Endothelial cell of umbilical vein (primary cell): ENCODE results near the gene DUS1L. TPM values are rescaled to one million over a fixed set of nuclear protein-coding genes. Genes with fewer than 3 reads are reported as not detected.

ENCODE experiments used
- BruUV-seq: library from RNA; stranded (reverse); fragments of 400-500 nt; replicated peaks from 2 replicates; lab custom pipeline; 2021; lab: Mats Ljungman, UMichigan
- CTCF ChIA-PET: fragments of 300-600, 350-600 bp; sonication (Branson Sonifier 250); formaldehyde crosslinking; loops from one replicate; lab custom pipeline; 2021; ENCODE audit warnings: antibody characterized with exemption, inconsistent platforms; lab: Charles Lee
- POLR2A ChIA-PET: fragments of 300-600, 350-600 bp; sonication (Branson Sonifier 250); formaldehyde crosslinking; loops from one replicate; lab custom pipeline; 2021; ENCODE audit warnings: antibody characterized with exemption, inconsistent platforms; lab: Charles Lee
- DNase-seq: peaks from one replicate; pipeline ENCODE4 v3.0.0-alpha.2; 2011; ENCODE audit warnings: low read depth, low spot score
- FAIRE-seq: peaks from 2 replicates; lab custom pipeline; 2011; peaks lifted over from hg19 to GRCh38; lab: Jason Lieb, UNC
- H2AFZ ChIP-seq: 2 replicates; pipeline ENCODE4 v1.6.0; 2012; ENCODE audit warnings: low read depth, low read length, control low read depth, inconsistent platforms
- H3K27ac ChIP-seq: 2 replicates; pipeline ENCODE4 v1.5.1; 2011; ENCODE audit warnings: low read depth, mild to moderate bottlenecking, control low read depth, low read length, moderate library complexity; ENCODE audit not compliant: insufficient read depth
- H3K27me3 ChIP-seq, 2 experiments: 2 replicates each; pipeline versions ENCODE4 v1.6.0 to v1.6.1; 2011; ENCODE audit warnings: low read length in 2 of 2, mixed read lengths in 1 of 2; ENCODE audit not compliant: control insufficient read depth in 2 of 2, insufficient read depth in 2 of 2
- H3K36me3 ChIP-seq, 2 experiments: 2 replicates in 1 of 2; 3 replicates in 1 of 2; pipeline ENCODE4 v1.5.1; 2011; ENCODE audit warnings: low read length in 2 of 2, mild to moderate bottlenecking in 1 of 2, moderate library complexity in 1 of 2; ENCODE audit not compliant: control insufficient read depth in 2 of 2, insufficient read depth in 2 of 2; ENCODE audit errors: extremely low read depth in 1 of 2
- H3K4me1 ChIP-seq: 3 replicates; pipeline ENCODE4 v1.5.1; 2011; ENCODE audit warnings: mild to moderate bottlenecking, low read length; ENCODE audit not compliant: control insufficient read depth, insufficient read depth; ENCODE audit errors: extremely low read depth
- H3K4me2 ChIP-seq: 2 replicates; pipeline ENCODE4 v1.6.1; 2011; ENCODE audit warnings: low read length, control low read depth, mixed read lengths; ENCODE audit not compliant: insufficient read depth
- H3K4me3 ChIP-seq, 3 experiments: fragments of 200-600 bp in 1 of 3; sonication (generic), shearing (Covaris generic) in 1 of 3; replicated peaks in 1 of 3; 2 replicates each; pipeline ENCODE4 v1.5.1; 2011 to 2016; ENCODE audit warnings: control low read depth in 3 of 3, low read length in 3 of 3, mild to moderate bottlenecking in 2 of 3, inconsistent platforms in 1 of 3, low read depth in 1 of 3, moderate library complexity in 1 of 3; ENCODE audit not compliant: insufficient read depth in 1 of 3
- H3K79me2 ChIP-seq: 2 replicates; pipeline ENCODE4 v1.6.0; 2012; ENCODE audit warnings: low read length, inconsistent platforms; ENCODE audit not compliant: control insufficient read depth, insufficient read depth
- H3K9ac ChIP-seq: replicated peaks from 2 replicates; pipeline ENCODE3; 2011; ENCODE audit warnings: low read length, control low read depth; ENCODE audit not compliant: insufficient read depth; ENCODE audit errors: extremely low read depth
- H3K9me1 ChIP-seq: replicated peaks from 3 replicates; pipeline ENCODE4 v1.6.0; 2011; ENCODE audit warnings: mild to moderate bottlenecking, low read length; ENCODE audit not compliant: control insufficient read depth, insufficient read depth; ENCODE audit errors: extremely low read depth
- H3K9me3 ChIP-seq: replicated peaks from 2 replicates; pipeline ENCODE4 v1.5.1; 2012; ENCODE audit warnings: low read length, inconsistent platforms; ENCODE audit not compliant: control insufficient read depth, insufficient read depth
- H4K20me1 ChIP-seq: replicated peaks from 2 replicates; pipeline ENCODE3; 2011; ENCODE audit warnings: mild to moderate bottlenecking, low read length; ENCODE audit not compliant: control insufficient read depth, insufficient read depth; ENCODE audit errors: extremely low read depth
- EZH2 ChIP-seq: IDR thresholded peaks from 2 replicates; pipeline ENCODE4 v1.6.1; 2012; ENCODE audit warnings: borderline replicate concordance, low read depth, mild to moderate bottlenecking, moderate library complexity, low read length, inconsistent platforms; ENCODE audit not compliant: severe bottlenecking
- FOS ChIP-seq: IDR thresholded peaks from 2 replicates; pipeline ENCODE4 v1.6.1; 2011; ENCODE audit warnings: mild to moderate bottlenecking, low read length, moderate library complexity, borderline replicate concordance; ENCODE audit not compliant: insufficient read depth
- GATA2 ChIP-seq: IDR thresholded peaks from 2 replicates; pipeline ENCODE4 v1.7.0; 2011; ENCODE audit warnings: low read depth, mild to moderate bottlenecking, moderate library complexity, mixed read lengths, low read length; ENCODE audit not compliant: insufficient read length, insufficient read depth
- JUN ChIP-seq: IDR thresholded peaks from 2 replicates; pipeline ENCODE4 v1.6.1; 2011; ENCODE audit warnings: borderline replicate concordance, low read depth; ENCODE audit not compliant: insufficient read length, insufficient read depth
- MYC ChIP-seq: IDR thresholded peaks from one replicate; pipeline ENCODE4 v1.6.1; 2011; ENCODE audit warnings: mild to moderate bottlenecking, low read depth, low read length
- POLR2A ChIP-seq: IDR thresholded peaks from 2 replicates; pipeline ENCODE4 v1.6.1; 2012; ENCODE audit warnings: low read depth, mild to moderate bottlenecking, control low read depth, low read length
- POLR2AphosphoS5 ChIP-seq: IDR thresholded peaks from 2 replicates; pipeline ENCODE4 v1.6.1; 2012; ENCODE audit warnings: low read depth, mild to moderate bottlenecking, control low read depth, low read length, moderate library complexity; ENCODE audit not compliant: insufficient read depth
- dilution Hi-C: fragments of 300-500 bp; cut with MboI; formaldehyde crosslinking; loops from one replicate; pipeline ENCODE4 v1.15.0; 2019; ENCODE audit warnings: low sequenced_read_pairs; ENCODE audit not compliant: extremely low pct_ligation_motif_present
- intact Hi-C: fragments of 100-400 bp; cut with micrococcal nuclease; formaldehyde crosslinking; loops from one replicate; pipeline ENCODE4 v1.10.0; 2022
- polyA plus RNA-seq, 4 experiments: library from polyadenylated mRNA; depleted of rRNA in 3 of 4; stranded (reverse) in 3 of 4; unstranded in 1 of 4; fragments of >200 nt; gene quantifications; 2 replicates each; pipeline versions ENCODE4 v1.2.1 to v1.2.3, GENCODE V29; 2011 to 2012; ENCODE audit warnings: missing spikeins in 1 of 4
- total RNA-seq: library from RNA; stranded (reverse); gene quantifications from 2 replicates; pipeline ENCODE4 v1.2.3, GENCODE V29; 2021
- TF ChIP-seq, protein P1 (sequence below): IDR thresholded peaks from 2 replicates; pipeline ENCODE4 v1.6.1; 2011; ENCODE audit not compliant: insufficient read depth, insufficient read length
- TF ChIP-seq, protein P2 (sequence below), 2 donors: IDR thresholded peaks; 1 replicate in 1 of 2; 2 replicates in 1 of 2; pipeline ENCODE4 v1.5.1; 2011; ENCODE audit warnings: low read length in 2 of 2, mild to moderate bottlenecking in 2 of 2, moderate library complexity in 2 of 2, control low read depth in 1 of 2, inconsistent platforms in 1 of 2, low read depth in 1 of 2; ENCODE audit not compliant: insufficient read depth in 1 of 2; ENCODE audit errors: extremely low read depth in 1 of 2

DUS1L gene
- total and polyA plus RNA-seq, 2 donors (not counting 3 experiments of a cell fraction or from before 2014, with no cell fraction given) = 60.1 to 92.9 TPM

- ChIA-PET POLR2A (no interaction called here), CTCF (interaction anchor here (0.8 to 1.1 kb wide), 3 partner anchors 11 to 23 kb away, joined by 3 to 5 read pairs (median 4); partner anchors contain the start of gene DCXR)
- Histone ChIP-seq H4K20me1 (no peaks in the 10 kb centered on the region), H3K36me3 (peaks cover 12 to 38% of the 10 kb centered on the region in 2 experiments), H3K27ac (no peak overlapping the region), H3K9ac (no peak overlapping the region), H3K79me2 (peaks cover 11% of the 10 kb centered on the region), H3K4me2 (no peak overlapping the region), H3K9me3 (no peaks in the 10 kb centered on the region), H3K9me1 (no peaks in the 10 kb centered on the region), H3K4me3 (no peak overlapping the region), H2AFZ (no peak overlapping the region), H3K27me3 (no peaks in the 10 kb centered on the region), H3K4me1 (peaks cover 11% of the 10 kb centered on the region)
- no TSS peak for BruUV-seq
- dilution Hi-C loops = no loop called here
- intact Hi-C loops = loop anchor here (2.0 kb wide), 1 partner anchor 17 kb away; the partner anchor contains the start of gene DCXR
- no peak for FAIRE-seq
- DNase-seq = no peak
- TF ChIP-seq FOS (no peak), EZH2 (no peak), GATA2 (no peak), JUN (no peak), MYC (no peak), POLR2AphosphoS5 (no peak), POLR2A (no peak)
- TF ChIP-seq, protein P1, sequence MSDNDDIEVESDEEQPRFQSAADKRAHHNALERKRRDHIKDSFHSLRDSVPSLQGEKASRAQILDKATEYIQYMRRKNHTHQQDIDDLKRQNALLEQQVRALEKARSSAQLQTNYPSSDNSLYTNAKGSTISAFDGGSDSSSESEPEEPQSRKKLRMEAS = no peak
- TF ChIP-seq, protein P2, sequence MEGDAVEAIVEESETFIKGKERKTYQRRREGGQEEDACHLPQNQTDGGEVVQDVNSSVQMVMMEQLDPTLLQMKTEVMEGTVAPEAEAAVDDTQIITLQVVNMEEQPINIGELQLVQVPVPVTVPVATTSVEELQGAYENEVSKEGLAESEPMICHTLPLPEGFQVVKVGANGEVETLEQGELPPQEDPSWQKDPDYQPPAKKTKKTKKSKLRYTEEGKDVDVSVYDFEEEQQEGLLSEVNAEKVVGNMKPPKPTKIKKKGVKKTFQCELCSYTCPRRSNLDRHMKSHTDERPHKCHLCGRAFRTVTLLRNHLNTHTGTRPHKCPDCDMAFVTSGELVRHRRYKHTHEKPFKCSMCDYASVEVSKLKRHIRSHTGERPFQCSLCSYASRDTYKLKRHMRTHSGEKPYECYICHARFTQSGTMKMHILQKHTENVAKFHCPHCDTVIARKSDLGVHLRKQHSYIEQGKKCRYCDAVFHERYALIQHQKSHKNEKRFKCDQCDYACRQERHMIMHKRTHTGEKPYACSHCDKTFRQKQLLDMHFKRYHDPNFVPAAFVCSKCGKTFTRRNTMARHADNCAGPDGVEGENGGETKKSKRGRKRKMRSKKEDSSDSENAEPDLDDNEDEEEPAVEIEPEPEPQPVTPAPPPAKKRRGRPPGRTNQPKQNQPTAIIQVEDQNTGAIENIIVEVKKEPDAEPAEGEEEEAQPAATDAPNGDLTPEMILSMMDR (IDR thresholded peaks at IDR 0.05; ENCODE audit: extremely low read depth in 1 of 2, insufficient read depth in 1 of 2, low read depth in 1 of 2, low read length in 2 of 2) = no peak
These were observed 11.9 kb downstream of the DUS1L start for GRCh38 chr17:82053556-82054263.
